Neural progenitor cell (in vitro differentiated cells): Measurements from ENCODE around the gene CRY2. TPM values are rescaled to one million over a fixed set of nuclear protein-coding genes. Genes with fewer than 3 reads are reported as not detected.

ENCODE experiments used
- DNase-seq: peaks from one replicate; pipeline ENCODE4 v3.0.0-alpha.2; 2016; ENCODE audit warnings: low spot score
- H2AFZ ChIP-seq: fragments of 200-600 bp; sonication (generic); replicated peaks from 2 replicates; pipeline ENCODE4 v1.6.1; 2016; ENCODE audit warnings: antibody characterized with exemption
- H3F3A ChIP-seq: fragments of 200-600 bp; sonication (generic); 2 replicates; pipeline ENCODE4 v1.6.1; 2016; ENCODE audit warnings: antibody characterized with exemption, low read depth
- H3K27ac ChIP-seq: fragments of 200-600 bp; sonication (generic); 2 replicates; pipeline ENCODE4 v1.5.1; 2016; ENCODE audit warnings: mild to moderate bottlenecking
- H3K27me3 ChIP-seq: fragments of 200-600 bp; sonication (generic); 2 replicates; pipeline ENCODE4 v1.6.1; 2016; ENCODE audit warnings: mild to moderate bottlenecking, moderate library complexity
- H3K36me3 ChIP-seq: fragments of 200-600 bp; sonication (generic); 2 replicates; pipeline ENCODE4 v1.5.1; 2016
- H3K4me1 ChIP-seq: fragments of 200-600 bp; sonication (generic); 2 replicates; pipeline ENCODE4 v1.6.1; 2016; ENCODE audit warnings: mixed run types
- H3K4me2 ChIP-seq: fragments of 200-600 bp; sonication (generic); 2 replicates; pipeline ENCODE4 v1.6.1; 2016
- H3K4me3 ChIP-seq: fragments of 200-600 bp; sonication (generic); 2 replicates; pipeline ENCODE4 v1.5.1; 2016
- H3K79me2 ChIP-seq: fragments of 200-600 bp; sonication (generic); 2 replicates; pipeline ENCODE4 v1.6.1; 2016; ENCODE audit warnings: low read depth
- H3K9ac ChIP-seq: fragments of 200-600 bp; sonication (generic); 2 replicates; pipeline ENCODE4 v1.6.1; 2016
- H3K9me3 ChIP-seq: fragments of 200-600 bp; sonication (generic); 2 replicates; pipeline ENCODE4 v1.5.1; 2016; ENCODE audit warnings: low read depth
- H4K20me1 ChIP-seq: fragments of 200-600 bp; sonication (generic); 2 replicates; pipeline ENCODE4 v1.6.1; 2016; ENCODE audit warnings: low read depth
- H3K27ac Mint-ChIP-seq: 3 replicates; pipeline ENCODE4 v1.8.0; 2021; ENCODE audit warnings: mixed read lengths
- H3K27me3 Mint-ChIP-seq: 2 replicates; pipeline ENCODE4 v1.8.0; 2022; ENCODE audit warnings: low read depth, mild to moderate bottlenecking, inconsistent platforms, moderate library complexity, mixed read lengths; ENCODE audit not compliant: insufficient read depth
- H3K36me3 Mint-ChIP-seq: 3 replicates; pipeline ENCODE4 v1.8.0; 2021; ENCODE audit warnings: mixed read lengths
- H3K4me1 Mint-ChIP-seq: 3 replicates; pipeline ENCODE4 v1.8.0; 2021; ENCODE audit warnings: mixed read lengths
- H3K4me3 Mint-ChIP-seq: 3 replicates; pipeline ENCODE4 v1.8.0; 2021; ENCODE audit warnings: mild to moderate bottlenecking, moderate library complexity, mixed read lengths
- H3K9me3 Mint-ChIP-seq: 3 replicates; pipeline ENCODE4 v1.8.0; 2020; ENCODE audit warnings: mixed read lengths
- EZH2 ChIP-seq: fragments of 200-600 bp; sonication (generic); IDR thresholded peaks from 2 replicates; pipeline ENCODE4 v1.6.1; 2017; ENCODE audit warnings: antibody characterized with exemption, mild to moderate bottlenecking, moderate library complexity
- EZH2phosphoT487 ChIP-seq: fragments of 200-600 bp; sonication (generic); IDR thresholded peaks from 2 replicates; pipeline ENCODE4 v1.6.1; 2017; ENCODE audit warnings: antibody characterized with exemption
- total RNA-seq: library from RNA; depleted of rRNA; stranded (reverse); fragments of >200 nt; gene quantifications from 2 replicates; pipeline ENCODE4 v1.2.3, GENCODE V29; 2015; ENCODE audit warnings: low replicate concordance
- TF ChIP-seq, protein P1 (sequence below): fragments of 200-600 bp; sonication (generic); IDR thresholded peaks from 2 replicates; pipeline ENCODE4 v1.5.1; 2017; ENCODE audit warnings: antibody characterized with exemption, mild to moderate bottlenecking

Gene CRY2
- total RNA-seq, 1 donor from 2014 or later, result 15.8 TPM

DNA sequence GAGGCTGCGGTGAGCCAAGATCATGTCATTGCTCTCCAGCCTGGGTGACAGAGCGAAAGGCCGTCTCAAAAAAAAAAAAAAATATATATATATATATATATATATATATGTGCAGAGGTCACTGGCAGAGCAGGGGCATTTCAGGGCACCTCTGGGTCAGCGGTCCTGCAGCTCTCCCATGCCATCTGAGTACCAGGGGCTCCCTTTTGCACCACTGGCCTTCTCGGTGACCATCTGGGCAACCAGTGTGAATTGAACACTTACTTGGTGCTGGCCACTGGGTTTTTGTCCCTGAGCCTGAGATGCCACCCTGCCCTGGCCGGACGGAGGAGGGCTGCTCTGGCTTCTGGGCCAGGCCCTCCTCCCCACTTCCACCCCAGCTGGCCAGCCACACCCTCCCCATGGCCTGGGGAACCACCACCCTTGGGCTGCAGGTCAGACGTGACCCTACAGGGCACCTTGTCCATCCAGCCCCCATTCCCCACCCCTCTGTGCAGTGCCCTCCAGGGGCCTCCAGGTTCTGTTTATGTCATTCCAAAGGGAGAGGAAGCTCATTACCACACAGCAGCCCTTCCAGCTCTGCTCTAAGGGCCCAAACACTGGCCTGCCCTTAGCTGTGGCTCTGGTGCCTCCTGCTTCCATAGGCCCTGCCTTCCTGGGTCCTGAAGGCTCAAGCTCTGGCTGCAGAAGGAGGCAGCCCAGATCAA is 48.4 kb downstream of the CRY2 start:
- Mint-ChIP-seq H3K4me3 (no peak overlapping the region), H3K27ac (no peak overlapping the region), H3K4me1 (peaks cover 33% of the 10 kb centered on the region), H3K27me3 (peaks cover 8% of the 10 kb centered on the region), H3K36me3 (no peaks in the 10 kb centered on the region), H3K9me3 (no peaks in the 10 kb centered on the region)
- Histone ChIP-seq H3K9me3 (no peaks in the 10 kb centered on the region), H3K36me3 (no peaks in the 10 kb centered on the region), H3K9ac (no peak overlapping the region), H4K20me1 (peaks cover 40% of the 10 kb centered on the region), H3K79me2 (no peaks in the 10 kb centered on the region), H3K27ac (no peak overlapping the region), H2AFZ (no peak overlapping the region), H3K4me2 (peak overlapping the region; percentile 79), H3K4me3 (no peak overlapping the region), H3F3A (peaks cover 29% of the 10 kb centered on the region), H3K4me1 (peaks cover 31% of the 10 kb centered on the region), H3K27me3 (peaks cover 5% of the 10 kb centered on the region)
- no peak for DNase-seq
- TF ChIP-seq EZH2 (no peak), EZH2phosphoT487 (no peak)
- TF ChIP-seq, protein P1, sequence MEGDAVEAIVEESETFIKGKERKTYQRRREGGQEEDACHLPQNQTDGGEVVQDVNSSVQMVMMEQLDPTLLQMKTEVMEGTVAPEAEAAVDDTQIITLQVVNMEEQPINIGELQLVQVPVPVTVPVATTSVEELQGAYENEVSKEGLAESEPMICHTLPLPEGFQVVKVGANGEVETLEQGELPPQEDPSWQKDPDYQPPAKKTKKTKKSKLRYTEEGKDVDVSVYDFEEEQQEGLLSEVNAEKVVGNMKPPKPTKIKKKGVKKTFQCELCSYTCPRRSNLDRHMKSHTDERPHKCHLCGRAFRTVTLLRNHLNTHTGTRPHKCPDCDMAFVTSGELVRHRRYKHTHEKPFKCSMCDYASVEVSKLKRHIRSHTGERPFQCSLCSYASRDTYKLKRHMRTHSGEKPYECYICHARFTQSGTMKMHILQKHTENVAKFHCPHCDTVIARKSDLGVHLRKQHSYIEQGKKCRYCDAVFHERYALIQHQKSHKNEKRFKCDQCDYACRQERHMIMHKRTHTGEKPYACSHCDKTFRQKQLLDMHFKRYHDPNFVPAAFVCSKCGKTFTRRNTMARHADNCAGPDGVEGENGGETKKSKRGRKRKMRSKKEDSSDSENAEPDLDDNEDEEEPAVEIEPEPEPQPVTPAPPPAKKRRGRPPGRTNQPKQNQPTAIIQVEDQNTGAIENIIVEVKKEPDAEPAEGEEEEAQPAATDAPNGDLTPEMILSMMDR, result no peak

DNA sequence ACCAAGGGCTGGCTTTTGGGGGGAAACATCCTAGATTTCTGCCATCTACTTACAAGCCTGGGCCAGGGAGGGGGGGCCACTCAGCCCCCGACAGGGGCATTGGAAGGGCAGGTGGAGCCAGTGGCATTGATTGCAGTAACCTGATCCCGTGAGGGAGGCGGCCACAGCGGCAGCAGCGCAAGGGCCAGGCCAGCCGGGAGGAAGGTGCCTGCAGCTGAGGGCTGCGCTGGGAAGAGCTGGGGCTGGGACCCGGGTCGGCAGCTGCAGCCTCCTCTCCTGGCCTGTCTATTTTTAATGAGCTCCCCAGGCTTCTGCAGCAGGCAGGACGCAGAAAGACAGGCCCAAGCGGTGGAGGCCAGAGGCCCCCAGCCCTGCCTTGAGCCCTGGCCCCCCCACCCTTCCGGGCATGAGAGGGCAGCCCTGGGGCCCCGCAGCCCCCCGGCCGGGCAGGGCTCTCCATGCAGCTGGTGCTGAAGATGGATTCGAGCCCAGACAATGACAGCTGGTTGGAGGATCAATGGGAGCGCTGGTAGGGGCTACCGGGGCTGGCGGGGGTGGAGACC is 49.2 kb downstream of the CRY2 start:
- Mint-ChIP-seq H3K27ac (no peak overlapping the region), H3K4me3 (no peak overlapping the region), H3K36me3 (no peaks in the 10 kb centered on the region), H3K27me3 (peaks cover 8% of the 10 kb centered on the region), H3K4me1 (peaks cover 40% of the 10 kb centered on the region), H3K9me3 (no peaks in the 10 kb centered on the region)
- H3K4me1 ChIP-seq, result peaks cover 37% of the 10 kb centered on the region
- no peak overlapping the region for H3K27ac ChIP-seq
- no peaks in the 10 kb centered on the region for H3K9me3 ChIP-seq
- peaks cover 48% of the 10 kb centered on the region for H4K20me1 ChIP-seq
- no peak overlapping the region for H3K9ac ChIP-seq
- H3K4me2 ChIP-seq, result peak overlapping the region; percentile 79
- no peak overlapping the region for H2AFZ ChIP-seq
- H3K4me3 ChIP-seq, result peak overlapping the region; percentile 30
- TF ChIP-seq EZH2 (no peak), EZH2phosphoT487 (no peak)
- TF ChIP-seq, protein P1, result no peak
- peaks cover 30% of the 10 kb centered on the region for H3F3A ChIP-seq
- no peaks in the 10 kb centered on the region for H3K36me3 ChIP-seq
- H3K79me2 ChIP-seq, result no peaks in the 10 kb centered on the region
- H3K27me3 ChIP-seq, result peaks cover 12% of the 10 kb centered on the region
- DNase-seq, result peak; percentile 84

DNA sequence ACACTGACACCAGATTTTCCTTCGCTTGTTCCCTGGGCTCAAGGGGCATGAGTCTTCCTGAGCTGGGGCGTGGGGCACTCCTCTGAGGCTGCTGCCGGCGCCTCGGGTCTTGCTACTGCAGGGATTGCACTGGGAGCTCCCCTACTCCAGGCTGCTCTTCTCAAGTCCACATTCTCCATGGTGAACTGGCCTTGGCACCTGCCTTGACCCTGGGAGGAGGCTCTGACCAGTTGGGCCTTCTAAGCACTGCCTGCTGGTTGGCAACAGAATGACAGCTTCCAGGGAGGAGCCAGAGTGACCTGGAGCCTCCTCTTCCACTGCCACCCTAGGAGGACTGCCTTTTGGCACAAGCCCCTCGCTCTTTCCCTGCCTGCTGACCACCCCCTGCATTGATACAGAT is 50.3 kb downstream of the CRY2 start:
- no peak for DNase-seq
- no peak overlapping the region for H3K4me3 Mint-ChIP-seq
- peaks cover 41% of the 10 kb centered on the region for H3K4me1 Mint-ChIP-seq
- H3K79me2 ChIP-seq, result no peaks in the 10 kb centered on the region
- H3K4me3 ChIP-seq, result no peak overlapping the region
- no peaks in the 10 kb centered on the region for H3K9me3 Mint-ChIP-seq
- H3K27ac ChIP-seq, result no peak overlapping the region
- H2AFZ ChIP-seq, result no peak overlapping the region
- no peaks in the 10 kb centered on the region for H3K9me3 ChIP-seq
- peaks cover 37% of the 10 kb centered on the region for H3K4me1 ChIP-seq
- H3K9ac ChIP-seq, result no peak overlapping the region
- no peak overlapping the region for H3K27ac Mint-ChIP-seq
- H3K27me3 Mint-ChIP-seq, result peaks cover 7% of the 10 kb centered on the region
- peaks cover 12% of the 10 kb centered on the region for H3K27me3 ChIP-seq
- no peaks in the 10 kb centered on the region for H3K36me3 Mint-ChIP-seq
- peaks cover 52% of the 10 kb centered on the region for H4K20me1 ChIP-seq
- H3K36me3 ChIP-seq, result no peaks in the 10 kb centered on the region
- no peak for TF ChIP-seq EZH2phosphoT487
- TF ChIP-seq, protein P1, result no peak
- TF ChIP-seq EZH2, result no peak
- H3F3A ChIP-seq, result peaks cover 30% of the 10 kb centered on the region
- H3K4me2 ChIP-seq, result no peak overlapping the region
